GM12873 (cell line): ENCODE data around the gene EEIG2.

Source experiments
- CTCF ChIP-seq: IDR thresholded peaks from 2 replicates; pipeline ENCODE4 v1.5.1; 2012; ENCODE audit warnings: low read depth, mild to moderate bottlenecking, moderate library complexity, low read length, control low read depth; ENCODE audit not compliant: insufficient read depth; ENCODE audit errors: missing control alignments

Gene EEIG2

DNA sequence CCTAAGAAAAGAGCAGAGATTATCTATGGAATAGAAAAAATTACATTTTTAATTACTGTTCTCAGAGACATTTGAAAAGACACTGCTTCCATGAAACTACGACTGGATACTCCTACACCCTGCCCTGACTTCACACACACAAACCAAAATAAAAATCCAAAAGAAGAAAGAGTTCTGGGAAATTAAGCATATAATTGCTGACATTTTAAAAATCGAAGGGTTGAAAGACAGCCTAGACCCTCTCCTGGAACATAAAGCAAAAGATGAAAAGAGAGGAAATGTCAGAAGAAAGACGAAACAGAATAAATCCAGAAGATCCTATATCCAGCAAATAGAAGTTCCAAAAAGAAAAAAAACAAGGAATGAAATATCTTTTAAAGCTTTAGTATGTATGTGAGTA lies 32.8 kb upstream of the EEIG2 start:
- TF ChIP-seq CTCF, result no peak

GRCh38 chr1:108527837-108528236 lies 32.1 kb upstream of the EEIG2 start:
- TF ChIP-seq CTCF, result no peak

- no peak for TF ChIP-seq CTCF
These were observed 28.5 kb upstream of the EEIG2 start for GRCh38 chr1:108531444-108531843.

- no peak for TF ChIP-seq CTCF
These were observed 27.2 kb upstream of the EEIG2 start for GRCh38 chr1:108532730-108533129.

DNA sequence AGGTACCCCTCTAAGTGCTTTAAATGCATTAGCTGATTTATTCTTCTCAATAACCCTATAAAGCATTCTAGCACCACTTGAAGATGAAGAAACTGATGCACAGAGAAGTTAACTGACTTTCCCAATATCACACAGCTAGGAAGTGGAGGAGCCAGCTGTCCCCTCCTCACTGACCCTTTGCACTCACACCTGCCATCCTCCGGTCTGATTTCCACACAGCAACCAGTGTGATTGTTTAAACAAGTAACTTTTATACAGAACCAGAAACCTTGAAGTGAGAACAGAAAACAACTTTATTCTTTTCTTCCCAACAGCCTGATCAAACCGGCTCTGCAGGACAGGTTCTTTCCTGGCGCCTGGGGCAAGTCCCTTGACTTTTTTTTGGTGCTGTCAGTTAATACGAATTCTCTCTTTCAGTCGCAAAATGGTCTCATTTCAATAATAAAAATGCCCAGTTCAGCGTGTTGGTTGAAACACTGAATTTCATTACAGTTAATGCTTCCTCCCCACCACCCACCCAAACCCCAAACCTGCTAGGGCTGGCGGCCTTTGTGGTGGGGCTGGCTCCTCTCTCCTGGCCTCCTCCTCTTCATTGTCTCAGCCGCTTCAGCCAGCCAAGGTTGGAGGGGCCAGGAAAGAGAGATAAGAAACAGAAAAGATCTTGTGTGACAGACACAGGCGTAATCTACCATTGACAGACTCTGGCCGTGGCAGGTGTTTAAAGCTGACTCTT lies 26.4 kb upstream of the EEIG2 start:
- peak; percentile 15 for TF ChIP-seq CTCF

DNA sequence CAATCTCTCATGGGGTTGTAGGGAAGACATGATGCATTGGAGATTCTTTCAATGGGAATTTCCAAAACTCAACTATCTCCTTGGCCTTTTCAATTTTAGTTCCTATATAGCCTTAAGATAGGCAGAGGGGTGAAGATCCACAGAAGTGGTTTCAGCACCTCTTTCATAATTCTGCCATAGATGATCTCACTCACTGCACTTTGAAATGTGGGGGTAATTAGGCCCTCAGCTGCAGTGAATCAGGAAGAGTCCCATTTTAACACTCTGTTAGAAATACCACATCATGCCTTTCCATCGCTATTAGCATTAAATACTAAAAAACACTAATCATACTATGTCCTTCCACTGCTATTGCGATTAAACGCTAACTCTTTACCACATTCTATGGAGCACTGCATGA lies 25.1 kb upstream of the EEIG2 start:
- TF ChIP-seq CTCF, result no peak

DNA sequence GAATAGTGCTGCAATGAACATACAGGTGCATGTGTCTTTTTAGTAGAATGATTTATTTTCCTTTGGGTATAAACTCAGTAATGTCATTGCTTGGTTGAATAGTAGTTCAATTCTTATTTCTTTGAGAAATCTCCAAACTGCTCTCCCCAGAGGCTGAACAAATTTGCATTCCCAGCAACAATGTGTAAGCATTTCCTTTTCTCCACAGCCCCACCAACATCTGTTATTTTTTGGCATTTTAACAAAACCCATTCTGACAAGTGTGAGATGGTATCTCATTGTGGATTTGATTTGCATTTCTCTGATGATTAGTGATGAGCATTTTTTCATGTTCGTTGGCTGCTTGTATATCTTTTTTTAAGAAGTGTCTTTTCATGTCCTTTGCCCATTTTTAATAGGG lies 21.9 kb upstream of the EEIG2 start:
- no peak for TF ChIP-seq CTCF

GRCh38 chr1:108540977-108541376 lies 18.9 kb upstream of the EEIG2 start:
- no peak for TF ChIP-seq CTCF
